Peyer's patch (tissue), 4 donors: ENCODE data around the gene STX18.

Experiments used
- POLR2A ChIP-seq, 2 donors: fragments of 450-650 bp; IDR thresholded peaks; one replicate each; pipeline ENCODE4 v1.5.1; 2017; ENCODE audit warnings: antibody characterized with exemption in 2 of 2, mild to moderate bottlenecking in 2 of 2, moderate library complexity in 2 of 2
- TF ChIP-seq, protein P1 (sequence below), 6 experiments: fragments of 450-650 bp in 4 of 6; fragments of 200-600 bp in 2 of 6; sonication (generic) in 1 of 6; IDR thresholded peaks; one replicate each; pipeline ENCODE4 v1.5.1; 2017 to 2019; ENCODE audit warnings: antibody characterized with exemption in 6 of 6, mild to moderate bottlenecking in 3 of 6, moderate library complexity in 1 of 6

- TF ChIP-seq, protein P1, sequence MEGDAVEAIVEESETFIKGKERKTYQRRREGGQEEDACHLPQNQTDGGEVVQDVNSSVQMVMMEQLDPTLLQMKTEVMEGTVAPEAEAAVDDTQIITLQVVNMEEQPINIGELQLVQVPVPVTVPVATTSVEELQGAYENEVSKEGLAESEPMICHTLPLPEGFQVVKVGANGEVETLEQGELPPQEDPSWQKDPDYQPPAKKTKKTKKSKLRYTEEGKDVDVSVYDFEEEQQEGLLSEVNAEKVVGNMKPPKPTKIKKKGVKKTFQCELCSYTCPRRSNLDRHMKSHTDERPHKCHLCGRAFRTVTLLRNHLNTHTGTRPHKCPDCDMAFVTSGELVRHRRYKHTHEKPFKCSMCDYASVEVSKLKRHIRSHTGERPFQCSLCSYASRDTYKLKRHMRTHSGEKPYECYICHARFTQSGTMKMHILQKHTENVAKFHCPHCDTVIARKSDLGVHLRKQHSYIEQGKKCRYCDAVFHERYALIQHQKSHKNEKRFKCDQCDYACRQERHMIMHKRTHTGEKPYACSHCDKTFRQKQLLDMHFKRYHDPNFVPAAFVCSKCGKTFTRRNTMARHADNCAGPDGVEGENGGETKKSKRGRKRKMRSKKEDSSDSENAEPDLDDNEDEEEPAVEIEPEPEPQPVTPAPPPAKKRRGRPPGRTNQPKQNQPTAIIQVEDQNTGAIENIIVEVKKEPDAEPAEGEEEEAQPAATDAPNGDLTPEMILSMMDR (IDR thresholded peaks at IDR 0.05): no peak
- TF ChIP-seq POLR2A (IDR thresholded peaks at IDR 0.05): no peak
These were observed 23.1 kb downstream of the STX18 start for GRCh38 chr4:4518747-4519146.
